ENCODE results near the gene EPHB6.

- peak in 2 of 4 experiments; percentile 38 to 46 for TF ChIP-seq CTCF (IDR thresholded peaks at IDR 0.05)
- no peak for TF ChIP-seq EP300 (IDR thresholded peaks at IDR 0.05)
These were observed 43.6 kb upstream of the EPHB6 start for GRCh38 chr7:142811154-142811737.

Measured in sigmoid colon (tissue), 4 donors.